C4-2B (cell line): ENCODE data around the gene NCOR2.

Source experiments
- H3K27ac ChIP-seq: fragments of 450-650 bp; 2 replicates; pipeline ENCODE4 v1.5.1; 2017
- ZFX ChIP-seq: fragments of 450-650 bp; IDR thresholded peaks from 2 replicates; pipeline ENCODE4 v1.6.1; 2017
- TF ChIP-seq, protein P1 (sequence below): fragments of 450-650 bp; conservative IDR thresholded peaks from 2 replicates; pipeline ENCODE4 v1.5.1; 2017; ENCODE audit warnings: mild to moderate bottlenecking

The NCOR2 gene

DNA sequence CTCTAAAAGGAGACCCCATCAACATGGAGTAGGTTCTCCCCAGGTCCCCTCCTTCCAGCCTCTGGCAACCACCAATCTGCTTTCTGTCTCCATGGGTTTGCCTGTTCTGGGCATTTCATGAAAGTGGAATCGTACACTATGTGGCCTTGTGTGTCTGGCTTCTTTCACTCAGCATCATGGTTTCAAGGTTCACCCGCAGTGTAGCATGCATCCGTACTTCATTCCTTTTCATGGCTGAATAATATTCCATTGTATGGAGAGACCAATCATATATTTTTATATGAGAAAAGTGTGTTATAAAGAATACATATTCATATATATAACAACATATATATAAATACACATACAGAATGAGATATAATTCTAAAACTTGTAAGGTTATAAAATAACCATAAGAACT, 19.8 kb downstream of the NCOR2 start:
- no peak overlapping the region for H3K27ac ChIP-seq
- no peak for TF ChIP-seq ZFX
- TF ChIP-seq, protein P1, sequence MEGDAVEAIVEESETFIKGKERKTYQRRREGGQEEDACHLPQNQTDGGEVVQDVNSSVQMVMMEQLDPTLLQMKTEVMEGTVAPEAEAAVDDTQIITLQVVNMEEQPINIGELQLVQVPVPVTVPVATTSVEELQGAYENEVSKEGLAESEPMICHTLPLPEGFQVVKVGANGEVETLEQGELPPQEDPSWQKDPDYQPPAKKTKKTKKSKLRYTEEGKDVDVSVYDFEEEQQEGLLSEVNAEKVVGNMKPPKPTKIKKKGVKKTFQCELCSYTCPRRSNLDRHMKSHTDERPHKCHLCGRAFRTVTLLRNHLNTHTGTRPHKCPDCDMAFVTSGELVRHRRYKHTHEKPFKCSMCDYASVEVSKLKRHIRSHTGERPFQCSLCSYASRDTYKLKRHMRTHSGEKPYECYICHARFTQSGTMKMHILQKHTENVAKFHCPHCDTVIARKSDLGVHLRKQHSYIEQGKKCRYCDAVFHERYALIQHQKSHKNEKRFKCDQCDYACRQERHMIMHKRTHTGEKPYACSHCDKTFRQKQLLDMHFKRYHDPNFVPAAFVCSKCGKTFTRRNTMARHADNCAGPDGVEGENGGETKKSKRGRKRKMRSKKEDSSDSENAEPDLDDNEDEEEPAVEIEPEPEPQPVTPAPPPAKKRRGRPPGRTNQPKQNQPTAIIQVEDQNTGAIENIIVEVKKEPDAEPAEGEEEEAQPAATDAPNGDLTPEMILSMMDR, result no peak

DNA sequence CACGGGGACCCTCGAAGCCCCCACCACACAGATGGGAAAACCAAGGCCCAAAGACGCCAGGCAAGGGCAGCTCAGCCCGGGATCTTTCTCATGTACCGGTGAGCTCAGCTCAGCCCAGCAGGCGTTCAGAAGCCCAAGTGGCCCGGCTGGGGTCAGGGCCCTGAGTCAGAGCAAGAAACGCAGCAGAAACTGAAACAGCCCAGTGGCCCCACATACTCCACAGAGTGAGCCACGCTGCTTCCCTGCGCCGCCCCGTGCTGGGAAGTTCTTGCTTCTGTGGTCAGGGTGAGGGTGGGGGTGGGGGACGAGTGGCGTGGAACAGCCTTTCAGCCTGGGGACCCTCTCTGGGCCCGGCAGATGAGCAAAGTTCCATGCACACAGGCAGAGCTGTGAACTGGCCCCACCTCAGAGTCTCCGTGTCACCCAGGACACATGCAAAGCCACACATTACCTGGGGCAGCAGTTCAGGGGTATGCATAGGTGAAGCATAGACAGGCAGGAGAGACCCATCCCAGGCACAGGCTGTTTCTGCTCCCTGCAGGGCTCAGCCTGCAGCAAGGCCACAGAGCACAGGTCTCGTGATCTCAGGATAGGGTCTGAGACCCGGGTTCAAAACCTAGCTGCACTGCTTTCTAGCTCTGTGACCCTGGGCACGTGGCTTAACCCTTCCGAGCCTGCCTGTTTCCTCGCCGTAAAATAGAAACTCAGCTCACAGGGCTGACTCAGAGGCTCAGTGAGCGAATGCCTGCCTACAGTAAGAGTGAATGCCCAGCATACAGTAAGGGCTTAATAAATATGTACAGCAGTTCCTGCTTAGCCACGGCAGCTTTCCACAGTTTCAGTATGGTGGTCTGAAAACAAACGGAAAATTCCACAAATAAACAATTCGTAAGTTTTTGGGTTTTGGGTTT, 21.6 kb downstream of the NCOR2 start:
- TF ChIP-seq ZFX, result no peak
- TF ChIP-seq, protein P1, result no peak
- no peak overlapping the region for H3K27ac ChIP-seq

DNA sequence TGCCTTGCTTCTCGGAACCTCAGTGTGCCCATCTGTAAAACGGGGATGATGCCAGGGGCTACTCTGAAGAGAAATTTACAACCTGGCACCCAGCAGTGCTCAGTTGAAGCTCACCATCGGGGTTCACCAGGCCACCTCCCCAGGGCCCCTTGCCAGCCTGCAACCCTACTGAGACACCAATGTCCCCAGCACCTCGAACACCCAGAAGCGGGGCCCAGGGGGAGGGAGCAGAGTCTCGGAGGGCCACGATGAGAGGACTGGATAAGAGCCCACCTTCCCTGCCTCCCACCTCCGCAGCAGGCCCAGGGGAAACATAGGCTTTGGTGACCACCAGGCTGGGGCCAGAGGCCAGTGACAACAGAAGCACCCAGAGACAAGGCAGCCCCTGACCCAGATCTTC, 22.4 kb downstream of the NCOR2 start:
- no peak overlapping the region for H3K27ac ChIP-seq
- TF ChIP-seq, protein P1, result no peak
- TF ChIP-seq ZFX, result no peak

DNA sequence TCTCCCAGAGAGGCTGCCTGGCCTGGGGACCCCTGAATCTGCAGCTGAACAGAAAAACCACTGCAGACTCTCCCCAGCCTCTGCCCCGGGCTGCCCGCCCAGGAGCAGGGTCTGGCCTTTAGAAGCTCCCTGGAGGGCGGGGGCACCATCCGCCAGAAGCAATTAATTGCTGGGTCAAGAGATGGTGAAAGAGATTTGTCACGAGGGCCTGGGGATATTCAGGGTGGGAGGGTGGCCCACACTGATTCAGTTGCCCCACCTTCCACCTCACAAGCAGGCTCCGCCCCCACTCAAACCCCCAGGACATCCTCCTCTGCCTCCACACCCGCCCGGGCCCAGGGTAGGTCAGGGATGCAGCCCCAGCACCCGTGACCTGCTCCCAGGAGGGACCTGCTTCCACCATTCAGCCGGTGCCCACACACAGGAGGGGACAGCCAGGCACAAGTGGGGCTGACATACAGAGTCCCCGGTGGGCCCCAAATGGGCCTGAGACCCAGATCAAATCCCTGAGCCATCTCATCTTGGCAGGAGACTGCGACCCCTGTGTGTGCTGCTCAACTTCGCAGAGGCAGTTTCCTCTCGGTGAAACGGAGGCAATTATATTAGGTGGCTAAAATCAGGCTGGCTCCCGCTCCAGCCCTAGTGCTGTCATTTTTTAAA, 23.0 kb downstream of the NCOR2 start:
- TF ChIP-seq ZFX, result no peak
- TF ChIP-seq, protein P1, result no peak
- H3K27ac ChIP-seq, result no peak overlapping the region

DNA sequence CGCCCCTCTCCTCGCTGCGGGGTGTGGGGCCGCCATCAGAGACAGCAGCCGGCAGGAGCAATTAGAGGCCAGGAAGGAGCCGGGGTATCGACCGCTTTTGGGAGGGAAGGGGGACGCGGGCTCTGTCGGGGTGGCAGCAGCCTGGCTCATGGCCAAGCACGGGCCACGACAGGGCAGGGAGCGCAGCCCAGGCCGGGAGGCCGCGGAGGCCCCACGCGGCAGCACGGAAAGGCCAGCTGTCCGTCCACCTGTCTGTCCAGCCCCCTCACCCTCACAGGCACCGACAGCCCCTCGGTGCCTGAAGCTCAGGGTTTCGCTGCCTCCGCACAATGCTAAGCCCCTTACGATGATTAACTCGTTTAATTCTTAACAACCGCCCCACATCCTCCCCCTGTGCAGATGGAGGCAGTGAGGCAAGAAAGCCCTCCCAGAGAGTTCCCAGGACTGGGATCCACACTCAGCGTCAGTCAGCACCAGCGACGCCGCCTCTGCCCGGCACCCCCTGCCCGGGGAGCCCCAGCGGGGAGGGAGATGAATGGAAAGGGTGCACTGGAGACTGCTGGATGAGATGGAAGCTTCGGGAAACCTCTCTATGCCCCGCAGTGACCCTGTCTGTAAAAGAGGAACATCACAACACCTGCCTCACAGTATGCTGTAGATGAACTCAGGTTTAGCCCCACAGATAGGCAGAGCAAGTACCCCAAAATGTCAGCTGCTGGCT, 23.7 kb downstream of the NCOR2 start:
- no peak for TF ChIP-seq ZFX
- TF ChIP-seq, protein P1, result no peak
- no peak overlapping the region for H3K27ac ChIP-seq

DNA sequence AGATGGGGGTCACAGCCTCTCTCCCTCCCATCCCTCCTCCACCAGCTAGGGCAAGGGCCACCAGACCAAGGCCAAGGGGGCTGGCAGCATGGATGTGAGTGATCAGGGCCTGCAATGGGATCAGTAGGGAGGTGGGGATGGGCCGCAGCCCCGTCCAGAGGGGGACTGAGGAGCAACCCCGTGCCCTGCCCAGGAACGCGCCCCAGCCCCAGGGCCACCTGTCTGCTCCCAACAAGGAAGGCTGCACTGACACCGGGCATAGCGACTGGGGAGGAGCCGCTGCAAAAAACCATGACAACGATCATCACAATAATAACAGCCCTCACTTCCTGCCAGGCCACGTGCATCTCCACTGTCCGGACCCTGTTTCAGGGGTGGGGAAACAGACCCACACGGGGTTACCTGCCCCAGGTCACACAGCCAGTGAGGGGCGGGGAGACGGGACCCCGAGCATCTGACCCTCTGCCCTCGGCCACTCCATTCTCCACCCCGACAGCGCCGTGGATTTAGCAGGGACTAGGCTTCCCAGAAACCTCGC, 24.3 kb downstream of the NCOR2 start:
- no peak for TF ChIP-seq ZFX
- TF ChIP-seq, protein P1, result no peak
- no peak overlapping the region for H3K27ac ChIP-seq
